SK-N-SH (cell line): ENCODE data around the gene SLC47A2.

ENCODE experiments used
- EP300 ChIP-seq, 2 experiments: IDR thresholded peaks; 2 replicates each; pipeline versions ENCODE4 v1.4.0 to v1.6.1; 2012; ENCODE audit warnings: borderline replicate concordance in 1 of 2, low read depth in 1 of 2, low read length in 1 of 2
- EZH2phosphoT487 ChIP-seq: fragments of 200-600 bp; sonication (generic); IDR thresholded peaks from 2 replicates; pipeline ENCODE4 v1.6.1; 2017; ENCODE audit warnings: low read depth, mixed run types, mild to moderate bottlenecking, antibody characterized with exemption, moderate library complexity, borderline replicate concordance
- GABPA ChIP-seq: IDR thresholded peaks from 2 replicates; pipeline ENCODE4 v1.4.0; 2012; ENCODE audit warnings: low read depth, mild to moderate bottlenecking
- MAX ChIP-seq: IDR thresholded peaks from 2 replicates; pipeline ENCODE4 v1.4.0; 2012; ENCODE audit warnings: low read depth
- POLR2AphosphoS5 ChIP-seq: IDR thresholded peaks from 2 replicates; pipeline ENCODE4 v1.6.1; 2012; ENCODE audit warnings: low read depth, low read length
- RCOR1 ChIP-seq: fragments of 150-350 bp; IDR thresholded peaks from 2 replicates; pipeline ENCODE4 v1.6.1; 2017; ENCODE audit warnings: antibody characterized with exemption, low read length
- SMC3 ChIP-seq: IDR thresholded peaks from 2 replicates; pipeline ENCODE4 v1.6.1; 2012; ENCODE audit warnings: low read depth, low read length, improper control_type of control experiment
- TAF1 ChIP-seq: IDR thresholded peaks from 2 replicates; pipeline ENCODE4 v1.6.1; 2012; ENCODE audit warnings: low read depth, mild to moderate bottlenecking, low read length, moderate library complexity, borderline replicate concordance
- USF2 ChIP-seq: fragments of 150-350 bp; IDR thresholded peaks from 2 replicates; pipeline ENCODE4 v1.6.1; 2017; ENCODE audit warnings: antibody characterized with exemption, low read length, low read depth, borderline replicate concordance
- YY1 ChIP-seq: IDR thresholded peaks from 2 replicates; pipeline ENCODE4 v1.4.0; 2012; ENCODE audit warnings: low read depth, mild to moderate bottlenecking
- TF ChIP-seq, protein P1 (sequence below): fragments of 200-600 bp; sonication (generic); IDR thresholded peaks from 2 replicates; pipeline ENCODE4 v1.6.1; 2017; ENCODE audit warnings: antibody characterized with exemption, mild to moderate bottlenecking, moderate library complexity
- TF ChIP-seq, protein P2 (sequence below): IDR thresholded peaks from 2 replicates; pipeline ENCODE4 v1.6.1; 2012; ENCODE audit warnings: mild to moderate bottlenecking, low read depth, low read length, moderate library complexity
- TF ChIP-seq, protein P3 (sequence below): IDR thresholded peaks from 2 replicates; pipeline ENCODE4 v1.4.0; 2012; ENCODE audit warnings: low read depth, borderline replicate concordance

GRCh38 chr17:19647697-19648474 lies 68.5 kb downstream of the SLC47A2 start:
- TF ChIP-seq EP300 (IDR thresholded peaks at IDR 0.05; ENCODE audit: borderline replicate concordance in 1 of 2, low read depth in 1 of 2, low read length in 1 of 2), result no peak
- peak; percentile 75 for TF ChIP-seq YY1
- TF ChIP-seq, protein P1, sequence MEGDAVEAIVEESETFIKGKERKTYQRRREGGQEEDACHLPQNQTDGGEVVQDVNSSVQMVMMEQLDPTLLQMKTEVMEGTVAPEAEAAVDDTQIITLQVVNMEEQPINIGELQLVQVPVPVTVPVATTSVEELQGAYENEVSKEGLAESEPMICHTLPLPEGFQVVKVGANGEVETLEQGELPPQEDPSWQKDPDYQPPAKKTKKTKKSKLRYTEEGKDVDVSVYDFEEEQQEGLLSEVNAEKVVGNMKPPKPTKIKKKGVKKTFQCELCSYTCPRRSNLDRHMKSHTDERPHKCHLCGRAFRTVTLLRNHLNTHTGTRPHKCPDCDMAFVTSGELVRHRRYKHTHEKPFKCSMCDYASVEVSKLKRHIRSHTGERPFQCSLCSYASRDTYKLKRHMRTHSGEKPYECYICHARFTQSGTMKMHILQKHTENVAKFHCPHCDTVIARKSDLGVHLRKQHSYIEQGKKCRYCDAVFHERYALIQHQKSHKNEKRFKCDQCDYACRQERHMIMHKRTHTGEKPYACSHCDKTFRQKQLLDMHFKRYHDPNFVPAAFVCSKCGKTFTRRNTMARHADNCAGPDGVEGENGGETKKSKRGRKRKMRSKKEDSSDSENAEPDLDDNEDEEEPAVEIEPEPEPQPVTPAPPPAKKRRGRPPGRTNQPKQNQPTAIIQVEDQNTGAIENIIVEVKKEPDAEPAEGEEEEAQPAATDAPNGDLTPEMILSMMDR, result no peak; the same call in 1 of the 2 replicates
- no peak for TF ChIP-seq EZH2phosphoT487
- TF ChIP-seq RCOR1, result no peak
- TF ChIP-seq GABPA, result no peak
- TF ChIP-seq, protein P2, sequence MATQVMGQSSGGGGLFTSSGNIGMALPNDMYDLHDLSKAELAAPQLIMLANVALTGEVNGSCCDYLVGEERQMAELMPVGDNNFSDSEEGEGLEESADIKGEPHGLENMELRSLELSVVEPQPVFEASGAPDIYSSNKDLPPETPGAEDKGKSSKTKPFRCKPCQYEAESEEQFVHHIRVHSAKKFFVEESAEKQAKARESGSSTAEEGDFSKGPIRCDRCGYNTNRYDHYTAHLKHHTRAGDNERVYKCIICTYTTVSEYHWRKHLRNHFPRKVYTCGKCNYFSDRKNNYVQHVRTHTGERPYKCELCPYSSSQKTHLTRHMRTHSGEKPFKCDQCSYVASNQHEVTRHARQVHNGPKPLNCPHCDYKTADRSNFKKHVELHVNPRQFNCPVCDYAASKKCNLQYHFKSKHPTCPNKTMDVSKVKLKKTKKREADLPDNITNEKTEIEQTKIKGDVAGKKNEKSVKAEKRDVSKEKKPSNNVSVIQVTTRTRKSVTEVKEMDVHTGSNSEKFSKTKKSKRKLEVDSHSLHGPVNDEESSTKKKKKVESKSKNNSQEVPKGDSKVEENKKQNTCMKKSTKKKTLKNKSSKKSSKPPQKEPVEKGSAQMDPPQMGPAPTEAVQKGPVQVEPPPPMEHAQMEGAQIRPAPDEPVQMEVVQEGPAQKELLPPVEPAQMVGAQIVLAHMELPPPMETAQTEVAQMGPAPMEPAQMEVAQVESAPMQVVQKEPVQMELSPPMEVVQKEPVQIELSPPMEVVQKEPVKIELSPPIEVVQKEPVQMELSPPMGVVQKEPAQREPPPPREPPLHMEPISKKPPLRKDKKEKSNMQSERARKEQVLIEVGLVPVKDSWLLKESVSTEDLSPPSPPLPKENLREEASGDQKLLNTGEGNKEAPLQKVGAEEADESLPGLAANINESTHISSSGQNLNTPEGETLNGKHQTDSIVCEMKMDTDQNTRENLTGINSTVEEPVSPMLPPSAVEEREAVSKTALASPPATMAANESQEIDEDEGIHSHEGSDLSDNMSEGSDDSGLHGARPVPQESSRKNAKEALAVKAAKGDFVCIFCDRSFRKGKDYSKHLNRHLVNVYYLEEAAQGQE, result no peak
- no peak for TF ChIP-seq MAX
- TF ChIP-seq USF2, result no peak
- TF ChIP-seq SMC3, result no peak
- TF ChIP-seq TAF1, result no peak
- no peak for TF ChIP-seq POLR2AphosphoS5
- TF ChIP-seq, protein P3, sequence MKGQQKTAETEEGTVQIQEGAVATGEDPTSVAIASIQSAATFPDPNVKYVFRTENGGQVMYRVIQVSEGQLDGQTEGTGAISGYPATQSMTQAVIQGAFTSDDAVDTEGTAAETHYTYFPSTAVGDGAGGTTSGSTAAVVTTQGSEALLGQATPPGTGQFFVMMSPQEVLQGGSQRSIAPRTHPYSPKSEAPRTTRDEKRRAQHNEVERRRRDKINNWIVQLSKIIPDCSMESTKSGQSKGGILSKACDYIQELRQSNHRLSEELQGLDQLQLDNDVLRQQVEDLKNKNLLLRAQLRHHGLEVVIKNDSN, result no peak
